Activated CD8-positive, alpha-beta T cell treated with anti-CD3 and anti-CD28 coated beads for 36 hours (primary cell): Measurements from ENCODE around the gene MTMR6. TPM values are rescaled to one million over a fixed set of nuclear protein-coding genes. Genes with fewer than 3 reads are reported as not detected.

Experiments
- ATAC-seq: fragments of 200-7000 bp; cut with Tn5 transposase; one replicate; pipeline ENCODE4 v1.10.0; 2021; ENCODE audit warnings: mild to moderate bottlenecking, moderate library complexity
- CTCF ChIA-PET: fragments of 350-600 bp; sonication (Branson Sonifier 250); formaldehyde crosslinking; loops from one replicate; lab custom pipeline; 2021; ENCODE audit warnings: antibody characterized with exemption; lab: Charles Lee
- POLR2A ChIA-PET: fragments of 350-600 bp; sonication (Branson Sonifier 250); formaldehyde crosslinking; loops from one replicate; lab custom pipeline; 2021; ENCODE audit warnings: antibody characterized with exemption; lab: Charles Lee
- DNase-seq: peaks from one replicate; pipeline ENCODE4 v3.0.0-alpha.2; 2020
- H3K27ac Mint-ChIP-seq: one replicate; pipeline ENCODE4 v1.8.0; 2021; ENCODE audit warnings: mild to moderate bottlenecking, mixed read lengths
- H3K27me3 Mint-ChIP-seq: one replicate; pipeline ENCODE4 v1.8.0; 2021; ENCODE audit warnings: mixed read lengths
- H3K36me3 Mint-ChIP-seq: one replicate; pipeline ENCODE4 v1.8.0; 2021; ENCODE audit warnings: low read depth, mixed read lengths
- H3K4me1 Mint-ChIP-seq: one replicate; pipeline ENCODE4 v1.8.0; 2021; ENCODE audit warnings: low read depth, mixed read lengths
- H3K4me3 Mint-ChIP-seq: one replicate; pipeline ENCODE4 v1.8.0; 2021; ENCODE audit warnings: mild to moderate bottlenecking, moderate library complexity, mixed read lengths
- H3K9me3 Mint-ChIP-seq: one replicate; pipeline ENCODE4 v1.8.0; 2021; ENCODE audit warnings: mixed read lengths
- intact Hi-C: fragments of 100-400 bp; cut with micrococcal nuclease; formaldehyde crosslinking; loops from one replicate; pipeline ENCODE4 v1.10.0; 2022
- total RNA-seq, 2 experiments: library from RNA; stranded (reverse); gene quantifications; one replicate each; pipeline ENCODE4 v1.2.3, GENCODE V29; 2021
- TF ChIP-seq, protein P1 (sequence below): fragments of 200-600 bp; IDR thresholded peaks from one replicate; pipeline ENCODE4 v1.8.0; 2022; ENCODE audit warnings: antibody characterized with exemption, mild to moderate bottlenecking

Gene MTMR6
- total RNA-seq, 2 experiments from 2014 or later = 10.7 to 11.3 TPM

DNA sequence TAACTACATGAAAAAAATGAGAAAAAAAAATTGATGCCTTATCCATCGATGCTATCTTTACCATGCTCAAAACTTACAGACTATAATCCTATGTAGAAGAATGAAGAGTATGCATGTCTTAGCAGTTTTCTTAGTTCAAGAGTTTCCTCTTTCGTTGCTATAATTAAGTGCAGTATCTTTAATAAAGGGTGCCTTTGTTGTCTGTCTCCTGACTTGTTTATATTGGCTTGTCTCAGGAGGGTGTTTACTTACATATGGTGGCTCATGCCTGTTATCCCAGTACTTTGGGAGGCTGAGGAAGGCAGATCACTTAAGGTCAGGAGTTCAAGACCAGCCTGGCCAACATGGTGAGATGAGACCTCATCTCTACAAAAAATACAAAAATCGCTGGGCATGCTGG is 44.3 kb downstream of the MTMR6 start:
- H3K27me3 Mint-ChIP-seq = no peaks in the 10 kb centered on the region
- ATAC-seq (no peak), DNase-seq (no peak)
- TF ChIP-seq, protein P1, sequence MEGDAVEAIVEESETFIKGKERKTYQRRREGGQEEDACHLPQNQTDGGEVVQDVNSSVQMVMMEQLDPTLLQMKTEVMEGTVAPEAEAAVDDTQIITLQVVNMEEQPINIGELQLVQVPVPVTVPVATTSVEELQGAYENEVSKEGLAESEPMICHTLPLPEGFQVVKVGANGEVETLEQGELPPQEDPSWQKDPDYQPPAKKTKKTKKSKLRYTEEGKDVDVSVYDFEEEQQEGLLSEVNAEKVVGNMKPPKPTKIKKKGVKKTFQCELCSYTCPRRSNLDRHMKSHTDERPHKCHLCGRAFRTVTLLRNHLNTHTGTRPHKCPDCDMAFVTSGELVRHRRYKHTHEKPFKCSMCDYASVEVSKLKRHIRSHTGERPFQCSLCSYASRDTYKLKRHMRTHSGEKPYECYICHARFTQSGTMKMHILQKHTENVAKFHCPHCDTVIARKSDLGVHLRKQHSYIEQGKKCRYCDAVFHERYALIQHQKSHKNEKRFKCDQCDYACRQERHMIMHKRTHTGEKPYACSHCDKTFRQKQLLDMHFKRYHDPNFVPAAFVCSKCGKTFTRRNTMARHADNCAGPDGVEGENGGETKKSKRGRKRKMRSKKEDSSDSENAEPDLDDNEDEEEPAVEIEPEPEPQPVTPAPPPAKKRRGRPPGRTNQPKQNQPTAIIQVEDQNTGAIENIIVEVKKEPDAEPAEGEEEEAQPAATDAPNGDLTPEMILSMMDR = no peak
- no peak overlapping the region for H3K4me3 Mint-ChIP-seq
- H3K27ac Mint-ChIP-seq = no peak overlapping the region
- peaks cover 20% of the 10 kb centered on the region for H3K36me3 Mint-ChIP-seq
- H3K9me3 Mint-ChIP-seq = peaks cover 3% of the 10 kb centered on the region
- no peaks in the 10 kb centered on the region for H3K4me1 Mint-ChIP-seq
- CTCF ChIA-PET = interaction anchor here (1.1 kb wide), 1 partner anchor 10 kb away, joined by 3 read pairs; no protein-coding TSS in a partner anchor
- POLR2A ChIA-PET = no interaction called here
- intact Hi-C loops = no loop called here

DNA sequence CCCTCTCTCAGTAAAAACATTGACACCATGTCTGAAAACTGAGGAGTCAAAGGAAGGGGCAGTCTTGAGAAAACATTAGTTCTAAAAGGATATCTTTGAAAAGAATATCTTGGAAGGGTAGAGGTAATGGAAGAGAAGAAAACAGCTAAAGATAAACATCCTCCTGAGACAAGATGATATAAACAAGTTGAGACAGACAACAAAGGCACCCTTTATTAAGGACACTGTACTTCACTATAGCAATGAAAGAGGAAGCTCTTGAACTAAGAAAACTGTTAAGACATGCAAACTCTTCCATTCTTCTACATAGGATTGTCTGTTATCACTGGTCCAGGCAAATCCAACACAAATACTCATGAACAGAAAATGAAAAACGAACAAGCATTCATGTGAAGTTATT is 46.3 kb downstream of the MTMR6 start:
- ChIA-PET CTCF (no interaction called here), POLR2A (no interaction called here)
- DNase-seq (no peak), ATAC-seq (no peak)
- peaks cover 19% of the 10 kb centered on the region for H3K36me3 Mint-ChIP-seq
- H3K4me1 Mint-ChIP-seq = no peaks in the 10 kb centered on the region
- TF ChIP-seq, protein P1 = no peak
- H3K27ac Mint-ChIP-seq = no peak overlapping the region
- H3K9me3 Mint-ChIP-seq = peaks cover 3% of the 10 kb centered on the region
- H3K4me3 Mint-ChIP-seq = no peak overlapping the region
- H3K27me3 Mint-ChIP-seq = no peaks in the 10 kb centered on the region
- intact Hi-C loops = no loop called here

DNA sequence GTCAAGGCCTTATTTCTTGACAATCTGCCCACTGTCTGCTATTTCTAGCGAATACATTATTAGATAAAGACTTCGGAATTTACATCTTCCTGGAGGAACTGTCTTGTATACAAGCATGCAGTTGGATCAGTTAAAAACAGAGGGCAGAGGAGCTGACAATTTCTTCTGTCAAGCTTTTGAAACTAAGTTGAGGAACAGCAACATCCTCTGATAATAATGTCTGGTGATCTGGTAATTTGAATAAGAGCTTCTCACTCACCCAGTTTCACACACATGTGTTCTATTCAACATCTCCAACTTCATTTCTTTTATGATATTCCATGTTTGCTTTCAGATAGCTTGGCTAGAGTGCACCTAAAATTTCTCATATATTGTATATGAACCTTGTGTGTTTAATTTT is 50.2 kb downstream of the MTMR6 start:
- Mint-ChIP-seq H3K9me3 (peaks cover 3% of the 10 kb centered on the region), H3K27me3 (no peaks in the 10 kb centered on the region), H3K27ac (peak overlapping the region; percentile 19), H3K4me3 (no peak overlapping the region), H3K36me3 (peaks cover 3% of the 10 kb centered on the region), H3K4me1 (no peaks in the 10 kb centered on the region)
- TF ChIP-seq, protein P1 = no peak
- no peak for ATAC-seq
- DNase-seq = no peak
- intact Hi-C loops = no loop called here
- CTCF ChIA-PET = interaction anchor here (0.8 kb wide), 1 partner anchor 139 kb away, joined by 3 read pairs; no protein-coding TSS in a partner anchor
- POLR2A ChIA-PET = no interaction called here

DNA sequence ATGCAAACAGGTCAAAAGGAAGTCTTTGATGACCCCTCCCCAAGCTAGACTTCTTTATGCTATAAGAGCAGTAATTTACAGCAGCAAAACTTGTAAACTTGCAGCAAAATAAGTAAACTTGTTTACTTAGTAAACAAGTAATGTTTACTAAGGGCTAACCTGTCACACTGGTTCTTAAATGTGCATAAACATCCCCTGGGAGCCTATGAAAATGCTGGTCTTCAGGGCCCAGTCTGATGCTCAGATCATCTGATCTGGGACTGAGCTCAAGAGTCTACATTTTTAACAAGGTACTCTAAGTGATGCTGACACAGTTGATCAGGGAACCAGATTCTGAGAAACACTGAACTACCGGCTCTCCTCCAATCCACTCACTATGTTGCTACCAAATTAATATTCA is 53.4 kb downstream of the MTMR6 start:
- ChIA-PET POLR2A (interaction anchor here (0.7 to 1.2 kb wide), 2 partner anchors 53 to 57 kb away, joined by 3 to 4 read pairs; no protein-coding TSS in a partner anchor), CTCF (interaction anchor here (0.7 to 2.0 kb wide), 13 partner anchors 10 to 142 kb away, joined by 3 to 12 read pairs (median 3); no protein-coding TSS in a partner anchor)
- ATAC-seq (no peak), DNase-seq (no peak)
- Mint-ChIP-seq H3K4me1 (no peaks in the 10 kb centered on the region), H3K9me3 (no peaks in the 10 kb centered on the region), H3K36me3 (no peaks in the 10 kb centered on the region), H3K27me3 (no peaks in the 10 kb centered on the region), H3K27ac (no peak overlapping the region), H3K4me3 (no peak overlapping the region)
- TF ChIP-seq, protein P1 = no peak
- intact Hi-C loops = no loop called here

DNA sequence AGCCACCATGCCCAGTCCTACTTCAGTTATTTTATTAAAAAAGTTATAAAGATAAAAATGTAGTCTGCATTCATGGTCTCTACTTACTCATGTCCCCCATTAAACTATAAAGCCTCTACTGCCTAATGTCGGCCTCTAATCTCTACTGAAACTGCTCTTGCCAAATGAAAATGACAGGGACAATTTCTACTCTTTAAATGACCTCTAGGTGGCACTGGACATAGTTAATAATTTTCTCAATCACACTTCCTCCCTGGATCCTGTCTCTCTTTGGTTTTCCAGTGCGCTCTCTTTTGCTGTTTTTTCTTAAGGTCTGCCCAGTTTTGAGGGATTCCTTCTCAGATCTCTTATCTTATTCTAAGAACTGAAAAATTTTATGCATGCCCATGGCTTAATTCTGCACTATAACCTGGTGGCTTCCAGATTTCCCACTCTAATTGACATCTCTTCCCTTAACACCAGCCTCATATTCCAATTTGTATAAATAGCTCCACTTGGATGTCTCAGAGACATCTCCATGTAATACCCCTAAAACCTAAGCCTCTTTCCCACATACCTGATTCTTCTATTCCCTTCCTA is 54.3 kb downstream of the MTMR6 start:
- no peak for ATAC-seq
- no peaks in the 10 kb centered on the region for H3K27me3 Mint-ChIP-seq
- H3K27ac Mint-ChIP-seq = no peak overlapping the region
- ChIA-PET CTCF (interaction anchor here (0.7 to 2.0 kb wide), 14 partner anchors 10 to 143 kb away, joined by 3 to 12 read pairs (median 3); no protein-coding TSS in a partner anchor), POLR2A (interaction anchor here (0.7 kb wide), 1 partner anchor 56 kb away, joined by 3 read pairs; no protein-coding TSS in a partner anchor)
- intact Hi-C loops = no loop called here
- no peaks in the 10 kb centered on the region for H3K4me1 Mint-ChIP-seq
- no peak for DNase-seq
- H3K36me3 Mint-ChIP-seq = no peaks in the 10 kb centered on the region
- no peak overlapping the region for H3K4me3 Mint-ChIP-seq
- H3K9me3 Mint-ChIP-seq = no peaks in the 10 kb centered on the region
- TF ChIP-seq, protein P1 = peak; percentile 65
